Trophoblast cell (in vitro differentiated cells and primary cell): Measurements from ENCODE around the gene GRIN1. TPM values are rescaled to one million over a fixed set of nuclear protein-coding genes. Genes with fewer than 3 reads are reported as not detected.
A peak's percentile ranks its signal among the peaks of the same experiment; 100 is the strongest.

Source experiments
- DNase-seq, 2 donors: peaks; one replicate each; pipeline ENCODE4 v3.0.0-alpha.2; 2016
- H2AFZ ChIP-seq: 2 replicates; pipeline ENCODE4 v1.6.1; 2013; ENCODE audit warnings: low read length, moderate library complexity, mild to moderate bottlenecking; ENCODE audit not compliant: insufficient read depth, poor library complexity
- H2AK5ac ChIP-seq: 2 replicates; pipeline ENCODE4 v1.6.1; 2013; ENCODE audit warnings: mild to moderate bottlenecking, low read length
- H2BK120ac ChIP-seq: 2 replicates; pipeline ENCODE4 v1.6.1; 2013; ENCODE audit warnings: low read length, mild to moderate bottlenecking, moderate library complexity; ENCODE audit not compliant: insufficient read depth, poor library complexity
- H2BK12ac ChIP-seq: 2 replicates; pipeline ENCODE4 v1.6.1; 2013; ENCODE audit warnings: mild to moderate bottlenecking, low read length, moderate library complexity
- H2BK5ac ChIP-seq: 2 replicates; pipeline ENCODE4 v1.6.1; 2013; ENCODE audit warnings: low read length, low read depth, moderate library complexity, mild to moderate bottlenecking; ENCODE audit not compliant: poor library complexity
- H3K14ac ChIP-seq: 2 replicates; pipeline ENCODE4 v1.6.1; 2013; ENCODE audit warnings: mild to moderate bottlenecking, low read length
- H3K18ac ChIP-seq: 2 replicates; pipeline ENCODE4 v1.6.1; 2013; ENCODE audit warnings: mild to moderate bottlenecking, low read length
- H3K23ac ChIP-seq: 2 replicates; pipeline ENCODE4 v1.6.1; 2013; ENCODE audit warnings: low read length
- H3K27ac ChIP-seq: 2 replicates; pipeline ENCODE4 v1.5.1; 2013; ENCODE audit warnings: low read depth, mild to moderate bottlenecking, inconsistent platforms, low read length, moderate library complexity
- H3K27me3 ChIP-seq: 2 replicates; pipeline ENCODE4 v1.6.1; 2013; ENCODE audit warnings: inconsistent platforms, mild to moderate bottlenecking, low read length, moderate library complexity; ENCODE audit not compliant: insufficient read depth
- H3K36me3 ChIP-seq, 2 experiments: 1 replicate in 1 of 2; 2 replicates in 1 of 2; pipeline ENCODE4 v1.6.1; 2013; ENCODE audit warnings: low read length in 2 of 2, mild to moderate bottlenecking in 2 of 2, moderate library complexity in 1 of 2; ENCODE audit not compliant: insufficient read depth in 2 of 2, control insufficient read depth in 1 of 2
- H3K4ac ChIP-seq: 2 replicates; pipeline ENCODE4 v1.6.1; 2013; ENCODE audit warnings: low read depth, mild to moderate bottlenecking, low read length, moderate library complexity
- H3K4me1 ChIP-seq, 2 experiments: 1 replicate in 1 of 2; 2 replicates in 1 of 2; pipeline ENCODE4 v1.6.1; 2013; ENCODE audit warnings: low read length in 2 of 2, mild to moderate bottlenecking in 2 of 2, moderate library complexity in 1 of 2; ENCODE audit not compliant: insufficient read depth in 2 of 2, control insufficient read depth in 1 of 2
- H3K4me2 ChIP-seq: 2 replicates; pipeline ENCODE4 v1.6.1; 2013; ENCODE audit warnings: inconsistent platforms, mild to moderate bottlenecking, low read length, moderate library complexity
- H3K4me3 ChIP-seq: 2 replicates; pipeline ENCODE4 v1.5.1; 2013; ENCODE audit warnings: mild to moderate bottlenecking, low read depth, low read length, inconsistent platforms
- H3K79me1 ChIP-seq: one replicate; pipeline ENCODE4 v1.6.1; 2013; ENCODE audit warnings: low read length
- H3K79me2 ChIP-seq: 2 replicates; pipeline ENCODE4 v1.6.1; 2013; ENCODE audit warnings: low read length, mild to moderate bottlenecking; ENCODE audit not compliant: control insufficient read depth, insufficient read depth, poor library complexity
- H3K9ac ChIP-seq: 2 replicates; pipeline ENCODE4 v1.6.1; 2013; ENCODE audit warnings: mild to moderate bottlenecking, low read length
- H3K9me3 ChIP-seq: 2 replicates; pipeline ENCODE4 v1.6.1; 2013; ENCODE audit warnings: low read depth, mild to moderate bottlenecking, control low read depth, inconsistent platforms, low read length; ENCODE audit not compliant: insufficient read depth
- H4K12ac ChIP-seq: 2 replicates; pipeline ENCODE4 v1.6.1; 2013; ENCODE audit warnings: low read depth, mild to moderate bottlenecking, low read length, moderate library complexity
- H4K8ac ChIP-seq: 2 replicates; pipeline ENCODE4 v1.6.1; 2013; ENCODE audit warnings: low read depth, mild to moderate bottlenecking, low read length, moderate library complexity
- H4K91ac ChIP-seq: one replicate; pipeline ENCODE4 v1.6.1; 2013; ENCODE audit warnings: low read depth, mild to moderate bottlenecking, low read length, moderate library complexity
- WGBS: extraction: QIAGEN DNeasy Blood & Tissue Kit; methylation state at CpG from one replicate; pipeline ENCODE4 v1.1.7; 2013; ENCODE audit warnings: missing lambda C conversion rate; ENCODE audit not compliant: insufficient read length, insufficient coverage; ENCODE audit errors: extremely low coverage; 5-methylcytosine and 5-hydroxymethylcytosine counted together
- polyA plus RNA-seq: library from polyadenylated mRNA; stranded (reverse); fragments of 200-250 nt; gene quantifications from 2 replicates; pipeline ENCODE4 v1.2.3, GENCODE V29; 2013

Gene GRIN1
- 0.10 and 0.16 TPM in 2 replicates for polyA plus RNA-seq

DNA sequence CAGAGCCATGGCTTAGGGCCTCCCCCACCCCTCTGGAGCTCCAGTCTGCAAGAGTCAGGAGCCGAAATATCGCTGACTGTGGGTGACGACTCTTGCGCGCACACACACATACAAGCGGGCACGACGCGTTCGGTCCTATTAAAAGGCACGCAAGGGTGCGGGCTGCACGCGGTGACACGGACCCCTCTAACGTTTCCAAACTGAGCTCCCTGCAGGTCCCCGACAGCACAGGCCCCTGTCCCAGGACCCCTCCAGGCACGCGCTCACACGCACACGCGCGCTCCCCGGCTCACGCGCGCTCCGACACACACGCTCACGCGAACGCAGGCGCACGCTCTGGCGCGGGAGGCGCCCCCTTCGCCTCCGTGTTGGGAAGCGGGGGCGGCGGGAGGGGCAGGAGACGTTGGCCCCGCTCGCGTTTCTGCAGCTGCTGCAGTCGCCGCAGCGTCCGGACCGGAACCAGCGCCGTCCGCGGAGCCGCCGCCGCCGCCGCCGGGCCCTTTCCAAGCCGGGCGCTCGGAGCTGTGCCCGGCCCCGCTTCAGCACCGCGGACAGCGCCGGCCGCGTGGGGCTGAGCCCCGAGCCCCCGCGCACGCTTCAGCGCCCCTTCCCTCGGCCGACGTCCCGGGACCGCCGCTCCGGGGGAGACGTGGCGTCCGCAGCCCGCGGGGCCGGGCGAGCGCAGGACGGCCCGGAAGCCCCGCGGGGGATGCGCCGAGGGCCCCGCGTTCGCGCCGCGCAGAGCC lies at the start of gene GRIN1:
Gene GRIN1, plus strand, starts transcription at position 433 of the 746 bp plus-strand sequence. CDS start 333 bp downstream, outside the sequence.
- no peak within 1 kb of the TSS for H2AFZ ChIP-seq
- H3K27me3 ChIP-seq, result peaks cover 28% of the 10 kb centered on the region
- peaks cover 2 to 3% of the 10 kb centered on the region in 2 experiments for H3K4me1 ChIP-seq
- H2BK12ac ChIP-seq, result no peak within 1 kb of the TSS
- H3K18ac ChIP-seq, result no peak within 1 kb of the TSS
- peak within 1 kb of the TSS; percentile 2 for H3K4me3 ChIP-seq
- H3K4me2 ChIP-seq, result no peak within 1 kb of the TSS
- H4K8ac ChIP-seq, result no peak within 1 kb of the TSS
- H4K12ac ChIP-seq, result no peak within 1 kb of the TSS
- H2BK120ac ChIP-seq, result no peak within 1 kb of the TSS
- H2AK5ac ChIP-seq, result no peak within 1 kb of the TSS
- peaks cover 23% of the 10 kb centered on the region for H3K9me3 ChIP-seq
- peak in 1 of 2 donors; percentile 66 for DNase-seq
- no peak within 1 kb of the TSS for H3K9ac ChIP-seq
- no peaks in the 10 kb centered on the region for H3K79me1 ChIP-seq
- no peak within 1 kb of the TSS for H3K27ac ChIP-seq
- H3K36me3 ChIP-seq, result no peaks in the 10 kb centered on the region
- no peaks in the 10 kb centered on the region for H3K79me2 ChIP-seq
- no peak within 1 kb of the TSS for H3K23ac ChIP-seq
- H2BK5ac ChIP-seq, result no peak within 1 kb of the TSS
- H4K91ac ChIP-seq, result no peak within 1 kb of the TSS
- WGBS, result no CpG with 5 or more reads among the region's 104 CpGs
- H3K14ac ChIP-seq, result no peak within 1 kb of the TSS
- H3K4ac ChIP-seq, result no peak within 1 kb of the TSS

DNA sequence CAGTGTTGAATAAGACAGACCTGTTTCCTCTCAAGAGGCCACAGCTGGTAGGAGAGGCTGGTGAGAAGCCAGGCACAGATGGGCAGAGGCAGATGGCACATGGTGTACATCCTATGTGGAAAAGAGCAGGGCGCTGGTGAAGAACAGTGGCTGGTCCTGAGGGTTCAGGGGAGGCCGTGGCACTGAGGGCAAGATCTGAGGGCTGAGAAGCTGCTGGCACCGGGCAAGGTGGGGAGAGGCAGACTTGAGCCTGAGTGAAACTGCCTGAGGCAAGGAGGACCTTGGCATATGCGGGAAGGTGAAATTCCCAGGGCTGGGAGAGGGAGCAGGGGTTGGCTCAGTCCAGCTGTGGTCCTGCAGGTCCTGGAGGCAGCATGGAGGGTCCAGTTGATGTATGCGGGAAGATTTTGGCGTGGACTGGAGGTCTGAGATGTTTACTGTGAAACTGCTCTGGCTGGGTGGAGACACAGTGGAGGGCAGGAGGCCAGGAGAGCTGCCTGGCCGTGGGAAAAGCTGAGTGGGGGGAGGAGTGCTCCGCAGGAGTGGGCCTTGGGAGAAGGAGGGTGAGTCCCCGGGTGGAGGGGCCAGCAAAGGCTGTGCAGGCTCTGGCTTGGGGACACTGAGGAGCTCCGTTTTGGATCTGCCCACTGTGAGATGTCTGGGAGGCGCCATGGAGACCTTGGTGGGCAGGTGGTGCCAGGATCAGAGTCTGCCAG lies 49.6 kb upstream of the GRIN1 start:
- no peak overlapping the region for H2AFZ ChIP-seq
- no peak overlapping the region for H3K4me2 ChIP-seq
- H4K8ac ChIP-seq, result no peak overlapping the region
- no peak overlapping the region for H3K4me3 ChIP-seq
- peaks cover 1% of the 10 kb centered on the region for H3K9me3 ChIP-seq
- H2BK120ac ChIP-seq, result no peak overlapping the region
- no CpG with 5 or more reads among the region's 11 CpGs for WGBS
- H2BK5ac ChIP-seq, result no peak overlapping the region
- H3K18ac ChIP-seq, result no peak overlapping the region
- no peak overlapping the region for H2BK12ac ChIP-seq
- H3K79me1 ChIP-seq, result peaks cover 12% of the 10 kb centered on the region
- no peak overlapping the region for H3K27ac ChIP-seq
- H4K91ac ChIP-seq, result no peak overlapping the region
- no peak overlapping the region for H2AK5ac ChIP-seq
- peaks cover 7% of the 10 kb centered on the region for H3K79me2 ChIP-seq
- peak in 1 of 2 donors; percentile 43 for DNase-seq
- H3K14ac ChIP-seq, result no peak overlapping the region
- H3K27me3 ChIP-seq, result no peaks in the 10 kb centered on the region
- H3K4me1 ChIP-seq, result peaks cover 10 to 12% of the 10 kb centered on the region in 2 experiments
- no peak overlapping the region for H4K12ac ChIP-seq
- no peak overlapping the region for H3K23ac ChIP-seq
- H3K36me3 ChIP-seq, result peaks cover 8 to 10% of the 10 kb centered on the region in 2 experiments
- no peak overlapping the region for H3K4ac ChIP-seq
- peak overlapping the region; percentile 64 for H3K9ac ChIP-seq

DNA sequence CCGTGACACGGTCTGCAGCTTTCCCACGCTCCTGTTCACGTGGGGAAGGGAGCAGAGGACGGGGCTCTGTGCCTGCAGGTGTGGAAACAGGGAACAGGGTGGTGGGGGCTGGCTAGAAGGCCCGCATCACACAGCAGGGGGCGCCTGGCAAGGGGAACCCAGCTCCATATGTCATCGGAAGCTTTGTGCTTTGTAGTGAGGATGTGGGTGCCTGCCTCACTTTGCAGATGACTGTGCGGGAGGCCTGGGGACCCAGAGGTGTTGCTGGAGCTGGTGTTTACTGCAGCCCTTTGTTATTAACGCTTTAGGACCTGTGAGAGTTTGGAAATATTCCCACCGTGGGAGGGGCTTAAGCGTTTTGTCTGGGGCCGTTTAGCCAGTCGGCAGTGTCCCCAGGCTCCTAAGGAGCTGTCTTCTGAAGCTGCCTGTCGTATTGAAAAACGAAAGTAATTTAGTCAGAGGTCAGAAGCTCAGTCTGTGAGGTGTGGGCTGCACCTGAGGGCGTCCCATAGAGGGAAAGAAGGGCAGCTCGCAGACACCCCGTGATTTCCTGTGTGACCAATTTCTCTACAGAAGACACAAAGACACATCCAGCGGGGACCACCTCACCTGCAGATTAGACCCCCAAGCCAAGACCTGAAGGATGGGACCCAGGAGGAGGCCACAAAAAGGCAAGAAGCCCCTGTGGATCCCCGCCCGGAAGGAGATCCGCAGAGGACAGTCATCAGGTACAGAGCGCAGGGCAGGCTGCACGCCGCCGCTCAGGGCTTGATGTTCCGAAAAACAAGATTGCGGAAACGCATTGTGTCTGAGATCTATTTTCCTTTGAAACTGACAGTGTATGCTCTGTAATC lies 43.1 kb upstream of the GRIN1 start:
- Histone ChIP-seq H3K9ac (no peak overlapping the region), H3K79me2 (no peaks in the 10 kb centered on the region), H3K9me3 (peaks cover 1% of the 10 kb centered on the region), H3K27me3 (no peaks in the 10 kb centered on the region), H2AFZ (no peak overlapping the region), H3K36me3 (peaks cover 44 to 51% of the 10 kb centered on the region in 2 experiments), H3K23ac (no peak overlapping the region), H4K12ac (no peak overlapping the region), H3K4me2 (no peak overlapping the region), H3K18ac (no peak overlapping the region), H2BK5ac (no peak overlapping the region), H3K79me1 (no peaks in the 10 kb centered on the region), H2BK12ac (no peak overlapping the region), H3K14ac (no peak overlapping the region), H3K4me3 (no peak overlapping the region), H4K91ac (no peak overlapping the region), H4K8ac (no peak overlapping the region), H3K4me1 (no peaks in the 10 kb centered on the region), H2AK5ac (no peak overlapping the region), H3K27ac (no peak overlapping the region), H3K4ac (no peak overlapping the region), H2BK120ac (no peak overlapping the region)
- DNase-seq, result no peak
- no CpG with 5 or more reads among the region's 30 CpGs for WGBS

DNA sequence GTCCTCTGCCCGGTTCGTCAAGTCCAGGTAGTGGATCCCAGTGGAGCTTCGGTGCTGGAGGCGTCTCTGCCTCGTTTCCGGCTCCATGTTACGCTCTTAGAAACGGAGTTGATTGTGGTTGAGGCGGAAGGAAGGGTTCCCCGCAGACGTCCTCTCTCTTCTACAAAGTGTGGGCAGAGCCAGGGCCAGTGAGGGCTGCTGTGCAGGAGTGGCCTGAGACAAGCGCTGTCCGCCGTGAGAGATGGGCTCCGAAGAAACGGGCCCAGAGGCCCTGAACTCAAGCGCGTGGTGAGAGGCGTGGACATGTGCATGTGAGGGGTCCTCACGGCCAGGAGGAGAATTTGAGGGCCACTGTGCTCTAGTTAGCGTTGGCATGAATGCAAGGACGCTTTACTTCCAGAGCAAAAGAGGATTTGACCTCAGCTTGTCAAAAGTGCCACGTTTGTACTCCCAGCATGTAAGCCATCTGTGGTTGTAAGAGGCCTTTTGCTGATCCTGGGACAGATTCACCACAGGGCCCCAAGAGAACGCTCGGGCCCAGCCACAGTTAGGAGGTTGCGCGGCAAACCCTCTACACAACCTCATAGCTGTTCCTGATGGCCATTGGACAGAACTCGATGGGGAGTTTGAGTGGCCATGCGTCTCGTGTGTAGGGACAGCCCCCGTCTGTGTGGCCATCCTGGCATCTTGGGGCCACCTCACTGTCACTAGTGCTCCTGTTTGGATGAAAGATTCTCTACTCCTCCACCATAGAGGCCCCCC lies 42.0 kb upstream of the GRIN1 start:
- Histone ChIP-seq H3K4me2 (no peak overlapping the region), H3K4me1 (no peaks in the 10 kb centered on the region), H3K9ac (peak overlapping the region; percentile 20), H4K91ac (no peak overlapping the region), H2AFZ (no peak overlapping the region), H3K79me1 (no peaks in the 10 kb centered on the region), H3K14ac (no peak overlapping the region), H2BK12ac (no peak overlapping the region), H3K79me2 (no peaks in the 10 kb centered on the region), H3K4me3 (no peak overlapping the region), H3K18ac (no peak overlapping the region), H3K4ac (no peak overlapping the region), H3K27ac (no peak overlapping the region), H2AK5ac (no peak overlapping the region), H4K12ac (no peak overlapping the region), H3K23ac (no peak overlapping the region), H2BK120ac (no peak overlapping the region), H3K9me3 (peaks cover 4% of the 10 kb centered on the region), H3K27me3 (no peaks in the 10 kb centered on the region), H3K36me3 (peaks cover 54 to 60% of the 10 kb centered on the region in 2 experiments), H2BK5ac (no peak overlapping the region), H4K8ac (no peak overlapping the region)
- WGBS, result no CpG with 5 or more reads among the region's 31 CpGs
- DNase-seq, result no peak
